WERI-Rb-1 (cell line): ENCODE measurements around the gene PRKCB.

Experiments used
- DNase-seq: peaks from one replicate; pipeline ENCODE4 v3.0.0-alpha.2; 2020
- H3K27ac ChIP-seq: fragments of 250-450 bp; sonication (Bioruptor Pico); 2 replicates; pipeline ENCODE4 v1.5.1; 2020; ENCODE audit warnings: mild to moderate bottlenecking, moderate library complexity
- H3K27me3 ChIP-seq: fragments of 250-450 bp; sonication (Bioruptor Pico); 2 replicates; pipeline ENCODE4 v1.5.1; 2021; ENCODE audit warnings: mild to moderate bottlenecking, low read depth, moderate library complexity; ENCODE audit not compliant: insufficient read depth, severe bottlenecking
- H3K36me3 ChIP-seq: fragments of 250-450 bp; sonication (Bioruptor Pico); 2 replicates; pipeline ENCODE4 v1.5.1; 2020; ENCODE audit warnings: mild to moderate bottlenecking, moderate library complexity
- H3K4me3 ChIP-seq: 2 replicates; pipeline ENCODE4 v1.5.1; 2011; ENCODE audit warnings: low read depth, mild to moderate bottlenecking, control low read depth, low read length
- H3K9me3 ChIP-seq: fragments of 250-450 bp; sonication (Bioruptor Pico); 2 replicates; pipeline ENCODE4 v1.5.1; 2021; ENCODE audit warnings: mild to moderate bottlenecking, moderate library complexity; ENCODE audit not compliant: severe bottlenecking
- CTCF ChIP-seq: IDR thresholded peaks from 2 replicates; pipeline ENCODE4 v1.5.1; 2011; ENCODE audit warnings: low read depth, mild to moderate bottlenecking, control low read depth, inconsistent platforms, low read length

PRKCB gene

GRCh38 chr16:23999663-24000062 lies 163.9 kb downstream of the PRKCB start:
- Histone ChIP-seq H3K27ac (no peak overlapping the region), H3K4me3 (no peak overlapping the region), H3K36me3 (no peaks in the 10 kb centered on the region), H3K27me3 (peaks cover 3% of the 10 kb centered on the region), H3K9me3 (no peaks in the 10 kb centered on the region)
- DNase-seq = no peak
- TF ChIP-seq CTCF = no peak

GRCh38 chr16:24001710-24002109 lies 165.9 kb downstream of the PRKCB start:
- no peaks in the 10 kb centered on the region for H3K9me3 ChIP-seq
- DNase-seq = no peak
- no peak for TF ChIP-seq CTCF
- no peak overlapping the region for H3K27ac ChIP-seq
- no peaks in the 10 kb centered on the region for H3K36me3 ChIP-seq
- peaks cover 13% of the 10 kb centered on the region for H3K27me3 ChIP-seq
- H3K4me3 ChIP-seq = no peak overlapping the region

- no peak for TF ChIP-seq CTCF
- Histone ChIP-seq H3K9me3 (no peaks in the 10 kb centered on the region), H3K27ac (no peak overlapping the region), H3K27me3 (peaks cover 13% of the 10 kb centered on the region), H3K36me3 (no peaks in the 10 kb centered on the region), H3K4me3 (no peak overlapping the region)
- no peak for DNase-seq
Measured at GRCh38 chr16:24002619-24003018, 166.8 kb downstream of the PRKCB start.

- DNase-seq = no peak
- Histone ChIP-seq H3K36me3 (no peaks in the 10 kb centered on the region), H3K27me3 (peaks cover 14% of the 10 kb centered on the region), H3K9me3 (no peaks in the 10 kb centered on the region), H3K27ac (no peak overlapping the region), H3K4me3 (no peak overlapping the region)
- no peak for TF ChIP-seq CTCF
Measured at GRCh38 chr16:24005577-24005976, 169.8 kb downstream of the PRKCB start.

- Histone ChIP-seq H3K9me3 (no peaks in the 10 kb centered on the region), H3K36me3 (no peaks in the 10 kb centered on the region), H3K4me3 (no peak overlapping the region), H3K27ac (no peak overlapping the region), H3K27me3 (peaks cover 14% of the 10 kb centered on the region)
- no peak for DNase-seq
- no peak for TF ChIP-seq CTCF
Measured at GRCh38 chr16:24007391-24007790, 171.6 kb downstream of the PRKCB start.

- Histone ChIP-seq H3K9me3 (no peaks in the 10 kb centered on the region), H3K27ac (no peak overlapping the region), H3K4me3 (no peak overlapping the region), H3K27me3 (peaks cover 14% of the 10 kb centered on the region), H3K36me3 (no peaks in the 10 kb centered on the region)
- no peak for TF ChIP-seq CTCF
- DNase-seq = no peak
Measured at GRCh38 chr16:24007934-24008333, 172.2 kb downstream of the PRKCB start.
